Neural crest cell (in vitro differentiated cells): ENCODE results near the gene CD52. TPM values are rescaled to one million over a fixed set of nuclear protein-coding genes. Genes with fewer than 3 reads are reported as not detected.
A peak's percentile ranks its signal among the peaks of the same experiment; 100 is the strongest.

Experiments used
- DNase-seq: peaks from one replicate; pipeline ENCODE4 v3.0.0; 2021; ENCODE audit warnings: low read depth, mixed read lengths, low spot score
- H3K27ac Mint-ChIP-seq: one replicate; pipeline ENCODE4 v1.8.0; 2021; ENCODE audit warnings: mild to moderate bottlenecking, mixed read lengths; ENCODE audit not compliant: unreplicated experiment
- H3K27me3 Mint-ChIP-seq: 2 replicates; pipeline ENCODE4 v1.8.0; 2021; ENCODE audit warnings: low read depth, mild to moderate bottlenecking, mixed read lengths
- H3K36me3 Mint-ChIP-seq: 2 replicates; pipeline ENCODE4 v1.8.0; 2021; ENCODE audit warnings: low read depth, mild to moderate bottlenecking, mixed read lengths
- H3K4me1 Mint-ChIP-seq: 2 replicates; pipeline ENCODE4 v1.8.0; 2021; ENCODE audit warnings: mixed read lengths
- H3K4me3 Mint-ChIP-seq: one replicate; pipeline ENCODE4 v1.8.0; 2021; ENCODE audit warnings: mild to moderate bottlenecking, mixed read lengths
- H3K9me3 Mint-ChIP-seq: 2 replicates; pipeline ENCODE4 v1.8.0; 2021; ENCODE audit warnings: mixed read lengths
- total RNA-seq: library from RNA; stranded (reverse); gene quantifications from 2 replicates; pipeline ENCODE4 v1.2.1, GENCODE V29; 2021
- TF ChIP-seq, protein P1 (sequence below): fragments of 200-600 bp; sonication (generic); conservative IDR thresholded peaks from 2 replicates; pipeline ENCODE4 v1.5.0; 2021; ENCODE audit warnings: antibody characterized with exemption, mild to moderate bottlenecking

The CD52 gene
- total RNA-seq, 1 donor from 2014 or later, result not detected

- H3K27me3 Mint-ChIP-seq, result peaks cover 16% of the 10 kb centered on the region
- peaks cover 25% of the 10 kb centered on the region for H3K4me1 Mint-ChIP-seq
- peak overlapping the region; percentile 67 for H3K4me3 Mint-ChIP-seq
- no peaks in the 10 kb centered on the region for H3K36me3 Mint-ChIP-seq
- H3K9me3 Mint-ChIP-seq, result no peaks in the 10 kb centered on the region
- TF ChIP-seq, protein P1, sequence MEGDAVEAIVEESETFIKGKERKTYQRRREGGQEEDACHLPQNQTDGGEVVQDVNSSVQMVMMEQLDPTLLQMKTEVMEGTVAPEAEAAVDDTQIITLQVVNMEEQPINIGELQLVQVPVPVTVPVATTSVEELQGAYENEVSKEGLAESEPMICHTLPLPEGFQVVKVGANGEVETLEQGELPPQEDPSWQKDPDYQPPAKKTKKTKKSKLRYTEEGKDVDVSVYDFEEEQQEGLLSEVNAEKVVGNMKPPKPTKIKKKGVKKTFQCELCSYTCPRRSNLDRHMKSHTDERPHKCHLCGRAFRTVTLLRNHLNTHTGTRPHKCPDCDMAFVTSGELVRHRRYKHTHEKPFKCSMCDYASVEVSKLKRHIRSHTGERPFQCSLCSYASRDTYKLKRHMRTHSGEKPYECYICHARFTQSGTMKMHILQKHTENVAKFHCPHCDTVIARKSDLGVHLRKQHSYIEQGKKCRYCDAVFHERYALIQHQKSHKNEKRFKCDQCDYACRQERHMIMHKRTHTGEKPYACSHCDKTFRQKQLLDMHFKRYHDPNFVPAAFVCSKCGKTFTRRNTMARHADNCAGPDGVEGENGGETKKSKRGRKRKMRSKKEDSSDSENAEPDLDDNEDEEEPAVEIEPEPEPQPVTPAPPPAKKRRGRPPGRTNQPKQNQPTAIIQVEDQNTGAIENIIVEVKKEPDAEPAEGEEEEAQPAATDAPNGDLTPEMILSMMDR, result no peak
- DNase-seq, result no peak
- H3K27ac Mint-ChIP-seq, result no peak overlapping the region
These were observed 20.9 kb downstream of the CD52 start for GRCh38 chr1:26338670-26339069.

DNA sequence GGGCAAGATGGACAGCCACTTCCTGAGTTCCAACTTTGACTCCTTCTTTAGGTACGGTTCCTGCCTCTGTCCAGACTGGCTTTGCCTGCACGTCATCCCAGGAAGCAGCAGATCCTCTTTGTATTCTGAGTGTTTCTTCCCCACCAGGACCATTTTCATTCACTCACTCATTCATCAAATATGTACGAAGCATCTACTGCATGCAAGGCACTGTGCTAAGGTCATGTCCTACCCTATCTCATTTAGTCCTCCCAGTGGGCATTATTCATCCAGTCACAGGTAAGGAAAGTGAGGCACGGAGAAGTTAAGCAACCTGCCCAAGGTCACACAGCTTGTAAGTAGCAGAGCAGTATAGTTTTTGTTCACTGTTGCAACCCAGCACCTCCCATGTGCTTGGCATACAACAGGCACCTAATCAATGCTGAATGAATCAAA lies 22.3 kb downstream of the CD52 start:
- H3K4me1 Mint-ChIP-seq, result peaks cover 21% of the 10 kb centered on the region
- no peaks in the 10 kb centered on the region for H3K36me3 Mint-ChIP-seq
- DNase-seq, result no peak
- H3K27ac Mint-ChIP-seq, result no peak overlapping the region
- H3K4me3 Mint-ChIP-seq, result no peak overlapping the region
- TF ChIP-seq, protein P1, result no peak
- peaks cover 12% of the 10 kb centered on the region for H3K27me3 Mint-ChIP-seq
- H3K9me3 Mint-ChIP-seq, result no peaks in the 10 kb centered on the region

DNA sequence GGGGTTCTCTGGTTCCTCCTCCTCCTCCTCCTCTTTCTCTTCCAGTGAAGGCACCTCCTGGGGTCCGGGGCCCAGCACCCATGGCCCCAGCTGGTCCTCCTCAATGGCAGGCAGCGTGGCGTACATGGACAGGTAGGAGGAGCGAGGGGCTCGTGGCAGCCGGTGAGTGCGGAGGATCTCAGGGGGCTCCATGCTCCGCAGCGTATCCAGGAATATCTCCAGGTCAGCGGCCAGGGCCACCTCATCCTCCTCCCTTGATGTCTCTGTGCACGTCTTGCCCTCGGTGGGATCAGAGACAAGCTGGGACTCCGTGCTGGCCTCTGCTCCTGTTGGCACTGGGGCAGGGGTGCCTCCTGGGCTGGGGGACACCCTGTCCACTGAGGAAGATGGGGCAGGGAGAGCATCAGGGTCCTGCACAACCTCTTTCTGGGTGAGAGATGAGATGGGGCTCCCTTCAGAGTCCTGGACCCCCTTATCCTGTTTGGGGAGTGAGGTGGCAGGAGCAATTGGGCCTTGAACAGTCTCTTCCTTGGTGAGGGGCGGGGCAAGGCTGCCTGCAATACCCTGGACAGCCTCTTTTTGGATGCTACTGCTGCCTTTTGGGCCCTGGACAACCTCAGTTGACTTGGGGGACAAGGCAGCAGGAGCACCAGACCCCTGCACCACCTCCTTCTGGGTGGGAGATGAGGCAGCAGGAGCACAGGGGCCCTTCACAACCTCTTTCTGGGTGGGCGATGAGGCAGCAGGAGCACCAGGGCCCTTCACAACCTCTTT lies 26.6 kb downstream of the CD52 start:
- Mint-ChIP-seq H3K9me3 (no peaks in the 10 kb centered on the region), H3K4me1 (peaks cover 11% of the 10 kb centered on the region), H3K27ac (no peak overlapping the region), H3K27me3 (no peaks in the 10 kb centered on the region), H3K4me3 (no peak overlapping the region), H3K36me3 (no peaks in the 10 kb centered on the region)
- no peak for DNase-seq
- TF ChIP-seq, protein P1, result no peak

- H3K36me3 Mint-ChIP-seq, result no peaks in the 10 kb centered on the region
- no peaks in the 10 kb centered on the region for H3K27me3 Mint-ChIP-seq
- H3K9me3 Mint-ChIP-seq, result no peaks in the 10 kb centered on the region
- no peak for DNase-seq
- H3K27ac Mint-ChIP-seq, result no peak overlapping the region
- no peak overlapping the region for H3K4me3 Mint-ChIP-seq
- H3K4me1 Mint-ChIP-seq, result peaks cover 20% of the 10 kb centered on the region
- TF ChIP-seq, protein P1, result no peak
These were observed 28.0 kb downstream of the CD52 start for GRCh38 chr1:26345718-26346117.

GRCh38 chr1:26346274-26347033 lies 28.7 kb downstream of the CD52 start:
- Mint-ChIP-seq H3K36me3 (no peaks in the 10 kb centered on the region), H3K27ac (peak overlapping the region; percentile 43), H3K4me1 (peaks cover 28% of the 10 kb centered on the region), H3K27me3 (no peaks in the 10 kb centered on the region), H3K9me3 (no peaks in the 10 kb centered on the region), H3K4me3 (no peak overlapping the region)
- no peak for DNase-seq
- TF ChIP-seq, protein P1, result no peak
